Trophoblast cell (in vitro differentiated cells and primary cell): ENCODE measurements around the gene RMP24.

Source experiments
- DNase-seq, 2 donors: peaks; one replicate each; pipeline ENCODE4 v3.0.0-alpha.2; 2016
- H2AFZ ChIP-seq: 2 replicates; pipeline ENCODE4 v1.6.1; 2013; ENCODE audit warnings: low read length, moderate library complexity, mild to moderate bottlenecking; ENCODE audit not compliant: insufficient read depth, poor library complexity
- H2AK5ac ChIP-seq: 2 replicates; pipeline ENCODE4 v1.6.1; 2013; ENCODE audit warnings: mild to moderate bottlenecking, low read length
- H2BK120ac ChIP-seq: 2 replicates; pipeline ENCODE4 v1.6.1; 2013; ENCODE audit warnings: low read length, mild to moderate bottlenecking, moderate library complexity; ENCODE audit not compliant: insufficient read depth, poor library complexity
- H2BK12ac ChIP-seq: 2 replicates; pipeline ENCODE4 v1.6.1; 2013; ENCODE audit warnings: mild to moderate bottlenecking, low read length, moderate library complexity
- H2BK5ac ChIP-seq: 2 replicates; pipeline ENCODE4 v1.6.1; 2013; ENCODE audit warnings: low read length, low read depth, moderate library complexity, mild to moderate bottlenecking; ENCODE audit not compliant: poor library complexity
- H3K14ac ChIP-seq: 2 replicates; pipeline ENCODE4 v1.6.1; 2013; ENCODE audit warnings: mild to moderate bottlenecking, low read length
- H3K18ac ChIP-seq: 2 replicates; pipeline ENCODE4 v1.6.1; 2013; ENCODE audit warnings: mild to moderate bottlenecking, low read length
- H3K23ac ChIP-seq: 2 replicates; pipeline ENCODE4 v1.6.1; 2013; ENCODE audit warnings: low read length
- H3K27ac ChIP-seq: 2 replicates; pipeline ENCODE4 v1.5.1; 2013; ENCODE audit warnings: low read depth, mild to moderate bottlenecking, inconsistent platforms, low read length, moderate library complexity
- H3K27me3 ChIP-seq: 2 replicates; pipeline ENCODE4 v1.6.1; 2013; ENCODE audit warnings: inconsistent platforms, mild to moderate bottlenecking, low read length, moderate library complexity; ENCODE audit not compliant: insufficient read depth
- H3K36me3 ChIP-seq, 2 experiments: 1 replicate in 1 of 2; 2 replicates in 1 of 2; pipeline ENCODE4 v1.6.1; 2013; ENCODE audit warnings: low read length in 2 of 2, mild to moderate bottlenecking in 2 of 2, moderate library complexity in 1 of 2; ENCODE audit not compliant: insufficient read depth in 2 of 2, control insufficient read depth in 1 of 2
- H3K4ac ChIP-seq: 2 replicates; pipeline ENCODE4 v1.6.1; 2013; ENCODE audit warnings: low read depth, mild to moderate bottlenecking, low read length, moderate library complexity
- H3K4me1 ChIP-seq, 2 experiments: 1 replicate in 1 of 2; 2 replicates in 1 of 2; pipeline ENCODE4 v1.6.1; 2013; ENCODE audit warnings: low read length in 2 of 2, mild to moderate bottlenecking in 2 of 2, moderate library complexity in 1 of 2; ENCODE audit not compliant: insufficient read depth in 2 of 2, control insufficient read depth in 1 of 2
- H3K4me2 ChIP-seq: 2 replicates; pipeline ENCODE4 v1.6.1; 2013; ENCODE audit warnings: inconsistent platforms, mild to moderate bottlenecking, low read length, moderate library complexity
- H3K4me3 ChIP-seq: 2 replicates; pipeline ENCODE4 v1.5.1; 2013; ENCODE audit warnings: mild to moderate bottlenecking, low read depth, low read length, inconsistent platforms
- H3K79me1 ChIP-seq: one replicate; pipeline ENCODE4 v1.6.1; 2013; ENCODE audit warnings: low read length
- H3K79me2 ChIP-seq: 2 replicates; pipeline ENCODE4 v1.6.1; 2013; ENCODE audit warnings: low read length, mild to moderate bottlenecking; ENCODE audit not compliant: control insufficient read depth, insufficient read depth, poor library complexity
- H3K9ac ChIP-seq: 2 replicates; pipeline ENCODE4 v1.6.1; 2013; ENCODE audit warnings: mild to moderate bottlenecking, low read length
- H3K9me3 ChIP-seq: 2 replicates; pipeline ENCODE4 v1.6.1; 2013; ENCODE audit warnings: low read depth, mild to moderate bottlenecking, control low read depth, inconsistent platforms, low read length; ENCODE audit not compliant: insufficient read depth
- H4K12ac ChIP-seq: 2 replicates; pipeline ENCODE4 v1.6.1; 2013; ENCODE audit warnings: low read depth, mild to moderate bottlenecking, low read length, moderate library complexity
- H4K8ac ChIP-seq: 2 replicates; pipeline ENCODE4 v1.6.1; 2013; ENCODE audit warnings: low read depth, mild to moderate bottlenecking, low read length, moderate library complexity
- H4K91ac ChIP-seq: one replicate; pipeline ENCODE4 v1.6.1; 2013; ENCODE audit warnings: low read depth, mild to moderate bottlenecking, low read length, moderate library complexity
- WGBS: extraction: QIAGEN DNeasy Blood & Tissue Kit; methylation state at CpG from one replicate; pipeline ENCODE4 v1.1.7; 2013; ENCODE audit warnings: missing lambda C conversion rate; ENCODE audit not compliant: insufficient read length, insufficient coverage; ENCODE audit errors: extremely low coverage; 5-methylcytosine and 5-hydroxymethylcytosine counted together

The RMP24 gene

GRCh38 chr18:35949903-35950627 is 22.4 kb upstream of the RMP24 start:
- Histone ChIP-seq H3K4me2 (peak overlapping the region; percentile 97), H3K79me1 (no peaks in the 10 kb centered on the region), H4K12ac (peak overlapping the region; percentile 5), H2BK12ac (no peak overlapping the region), H3K4me3 (peak overlapping the region; percentile 74), H3K9ac (peak overlapping the region; percentile 64), H3K4me1 (no peaks in the 10 kb centered on the region), H2BK5ac (no peak overlapping the region), H3K4ac (no peak overlapping the region), H4K91ac (peak overlapping the region; percentile 35), H2BK120ac (peak overlapping the region; percentile 28), H2AK5ac (no peak overlapping the region), H3K9me3 (peaks cover 2% of the 10 kb centered on the region), H3K27me3 (no peaks in the 10 kb centered on the region), H3K23ac (no peak overlapping the region), H3K79me2 (peaks cover 3% of the 10 kb centered on the region), H3K27ac (no peak overlapping the region), H3K14ac (peak overlapping the region; percentile 2), H3K18ac (peak overlapping the region; percentile 25), H3K36me3 (no peaks in the 10 kb centered on the region), H2AFZ (peak overlapping the region; percentile 9), H4K8ac (peak overlapping the region; percentile 13)
- WGBS, result no CpG with 5 or more reads among the region's 54 CpGs
- DNase-seq, result peak; percentile 35 to 86

- H3K14ac ChIP-seq, result no peak overlapping the region
- H3K27ac ChIP-seq, result no peak overlapping the region
- no peaks in the 10 kb centered on the region for H3K79me1 ChIP-seq
- no peaks in the 10 kb centered on the region for H3K36me3 ChIP-seq
- WGBS, result no CpG with 5 or more reads among the region's 6 CpGs
- H2BK120ac ChIP-seq, result no peak overlapping the region
- no peak overlapping the region for H4K91ac ChIP-seq
- no peak overlapping the region for H3K9ac ChIP-seq
- H3K4me2 ChIP-seq, result peak overlapping the region; percentile 97
- H3K4me3 ChIP-seq, result no peak overlapping the region
- H4K12ac ChIP-seq, result no peak overlapping the region
- H2BK5ac ChIP-seq, result no peak overlapping the region
- no peaks in the 10 kb centered on the region for H3K27me3 ChIP-seq
- peaks cover 2% of the 10 kb centered on the region for H3K9me3 ChIP-seq
- peaks cover 3% of the 10 kb centered on the region for H3K79me2 ChIP-seq
- H2AK5ac ChIP-seq, result no peak overlapping the region
- no peak overlapping the region for H4K8ac ChIP-seq
- no peak overlapping the region for H3K4ac ChIP-seq
- no peak overlapping the region for H3K23ac ChIP-seq
- no peak overlapping the region for H3K18ac ChIP-seq
- H2BK12ac ChIP-seq, result no peak overlapping the region
- no peaks in the 10 kb centered on the region for H3K4me1 ChIP-seq
- no peak overlapping the region for H2AFZ ChIP-seq
- no peak for DNase-seq
These were observed 21.9 kb upstream of the RMP24 start for GRCh38 chr18:35950628-35950982.

GRCh38 chr18:35953688-35954087 is 18.8 kb upstream of the RMP24 start:
- Histone ChIP-seq H4K91ac (no peak overlapping the region), H4K12ac (no peak overlapping the region), H3K9me3 (no peaks in the 10 kb centered on the region), H2BK12ac (no peak overlapping the region), H3K4ac (no peak overlapping the region), H3K27ac (no peak overlapping the region), H3K9ac (no peak overlapping the region), H3K18ac (no peak overlapping the region), H3K23ac (no peak overlapping the region), H2BK5ac (no peak overlapping the region), H2AK5ac (no peak overlapping the region), H3K4me3 (no peak overlapping the region), H3K79me1 (no peaks in the 10 kb centered on the region), H3K14ac (no peak overlapping the region), H3K27me3 (no peaks in the 10 kb centered on the region), H2BK120ac (no peak overlapping the region), H3K79me2 (peaks cover 3% of the 10 kb centered on the region), H4K8ac (no peak overlapping the region), H2AFZ (no peak overlapping the region), H3K4me2 (no peak overlapping the region), H3K4me1 (no peaks in the 10 kb centered on the region), H3K36me3 (no peaks in the 10 kb centered on the region)
- no CpG with 5 or more reads among the region's 1 CpG for WGBS
- no peak for DNase-seq

- Histone ChIP-seq H3K4me3 (no peak overlapping the region), H3K14ac (no peak overlapping the region), H3K79me2 (no peaks in the 10 kb centered on the region), H3K27me3 (no peaks in the 10 kb centered on the region), H3K9ac (no peak overlapping the region), H3K36me3 (no peaks in the 10 kb centered on the region), H4K8ac (no peak overlapping the region), H3K23ac (no peak overlapping the region), H4K91ac (no peak overlapping the region), H4K12ac (no peak overlapping the region), H3K9me3 (no peaks in the 10 kb centered on the region), H3K79me1 (no peaks in the 10 kb centered on the region), H3K4ac (no peak overlapping the region), H3K27ac (no peak overlapping the region), H2BK5ac (no peak overlapping the region), H3K18ac (no peak overlapping the region), H3K4me1 (no peaks in the 10 kb centered on the region), H2AFZ (no peak overlapping the region), H2BK120ac (no peak overlapping the region), H2BK12ac (no peak overlapping the region), H2AK5ac (no peak overlapping the region), H3K4me2 (no peak overlapping the region)
- DNase-seq, result no peak
- no CpG with 5 or more reads among the region's 3 CpGs for WGBS
These were observed 16.3 kb upstream of the RMP24 start for GRCh38 chr18:35956226-35956625.
